Measurements from ENCODE around the gene PDP2.

- TF ChIP-seq CTCF (IDR thresholded peaks at IDR 0.05) (no peak), POLR2AphosphoS5 (IDR thresholded peaks at IDR 0.05; ENCODE audit: insufficient read depth in 1 of 2, low read depth in 1 of 2) (no peak)
These were observed 38.9 kb upstream of the PDP2 start for GRCh38 chr16:66841366-66841765.
